GM12878 (cell line): ENCODE measurements around the gene TDRD15. TPM values are rescaled to one million over a fixed set of nuclear protein-coding genes. Genes with fewer than 3 reads are reported as not detected.

Experiments used
- ATAC-seq: fragments of 200-7000 bp; cut with Tn5 transposase; 3 replicates; pipeline ENCODE4 v1.9.1; 2020; ENCODE audit warnings: mild to moderate bottlenecking, moderate library complexity
- BruUV-seq: library from RNA; stranded (reverse); fragments of 400-500 nt; replicated peaks from 2 replicates; lab custom pipeline; 2021; lab: Mats Ljungman, UMichigan
- CTCF ChIA-PET: fragments of 300-600 bp; sonication (Branson Sonifier 250); formaldehyde crosslinking; extraction: SDS; loops from one replicate; lab custom pipeline; 2021; ENCODE audit warnings: inconsistent platforms; lab: Yijun Ruan, JAX
- POLR2A ChIA-PET: fragments of 350-600 bp; formaldehyde crosslinking; extraction: SDS; loops from one replicate; lab custom pipeline; 2021; ENCODE audit warnings: inconsistent platforms; lab: Charles Lee
- RAD21 ChIA-PET: fragments of 300-600 bp; sonication (Branson Sonifier 250); formaldehyde crosslinking; loops from one replicate; lab custom pipeline; 2023; ENCODE audit warnings: antibody characterized with exemption; ENCODE audit not compliant: unreplicated experiment; lab: Charles Lee
- SMC1A ChIA-PET: fragments of 300-600 bp; sonication (Branson Sonifier 250); formaldehyde crosslinking; loops from one replicate; lab custom pipeline; 2023; ENCODE audit not compliant: unreplicated experiment, uncharacterized antibody; lab: Charles Lee
- DNase-seq: peaks from one replicate; pipeline ENCODE4 v3.0.0-alpha.2; 2011; ENCODE audit warnings: low read depth, low spot score
- FAIRE-seq: peaks from 3 replicates; lab custom pipeline; 2011; peaks lifted over from hg19 to GRCh38; lab: Jason Lieb, UNC
- H2AFZ ChIP-seq: 2 replicates; pipeline ENCODE4 v1.6.0; 2011; ENCODE audit warnings: low read depth, low read length, control low read depth; ENCODE audit not compliant: control insufficient read depth
- H3K27ac ChIP-seq: 2 replicates; pipeline ENCODE4 v1.5.1; 2011; ENCODE audit warnings: control low read depth; ENCODE audit not compliant: control insufficient read depth, insufficient read depth
- H3K27me3 ChIP-seq, 2 experiments: replicated peaks in 1 of 2; 2 replicates each; pipeline versions ENCODE4 v1.6.0 to v1.6.1; 2011; ENCODE audit warnings: low read length in 1 of 2; ENCODE audit not compliant: control insufficient read depth in 2 of 2, insufficient read depth in 2 of 2
- H3K36me3 ChIP-seq, 2 experiments: 2 replicates each; pipeline ENCODE4 v1.5.1; 2011; ENCODE audit warnings: low read length in 1 of 2; ENCODE audit not compliant: control insufficient read depth in 2 of 2, insufficient read depth in 2 of 2
- H3K4me1 ChIP-seq: 2 replicates; pipeline ENCODE4 v1.6.1; 2011; ENCODE audit warnings: mild to moderate bottlenecking, low read length, moderate library complexity, mixed read lengths; ENCODE audit not compliant: control insufficient read depth, insufficient read depth
- H3K4me2 ChIP-seq: 2 replicates; pipeline ENCODE4 v1.6.0; 2011; ENCODE audit warnings: control low read depth; ENCODE audit not compliant: control insufficient read depth, insufficient read depth
- H3K4me3 ChIP-seq: fragments of 200-600 bp; sonication (generic); 2 replicates; pipeline ENCODE4 v1.5.1; 2016
- H3K79me2 ChIP-seq: 2 replicates; pipeline ENCODE4 v1.6.0; 2011; ENCODE audit warnings: low read length; ENCODE audit not compliant: control insufficient read depth, insufficient read depth
- H3K9ac ChIP-seq: 2 replicates; pipeline ENCODE4 v1.8.0; 2011; ENCODE audit warnings: low read length, control low read depth, mixed read lengths; ENCODE audit not compliant: control insufficient read depth, insufficient read depth
- H3K9me3 ChIP-seq: replicated peaks from 3 replicates; pipeline ENCODE4 v1.5.1; 2011; ENCODE audit warnings: mild to moderate bottlenecking, low read length; ENCODE audit not compliant: control insufficient read depth, insufficient read depth
- H4K20me1 ChIP-seq: 2 replicates; pipeline ENCODE4 v1.6.0; 2011; ENCODE audit not compliant: control insufficient read depth, insufficient read depth
- BACH1 ChIP-seq: fragments of 450-650 bp; IDR thresholded peaks from 2 replicates; pipeline ENCODE4 v1.6.1; 2017; ENCODE audit warnings: mild to moderate bottlenecking, borderline replicate concordance
- CBFB ChIP-seq: IDR thresholded peaks from 2 replicates; pipeline ENCODE4 v1.6.1; 2016; ENCODE audit warnings: antibody characterized with exemption, low read depth
- CBX5 ChIP-seq: sonication (generic); IDR thresholded peaks from 2 replicates; pipeline ENCODE4 v1.6.1; 2016; ENCODE audit warnings: low read depth, moderate library complexity, mild to moderate bottlenecking, inconsistent platforms
- CHD2 ChIP-seq: IDR thresholded peaks from 2 replicates; pipeline ENCODE4 v1.6.1; 2011; ENCODE audit warnings: low read depth, low read length, improper control_type of control experiment, borderline replicate concordance
- CHD4 ChIP-seq: fragments of 200-600 bp; sonication (generic); IDR thresholded peaks from 2 replicates; pipeline ENCODE4 v1.6.1; 2016; ENCODE audit warnings: mild to moderate bottlenecking
- IKZF1 ChIP-seq: fragments of 450-650 bp; conservative IDR thresholded peaks from 2 replicates; pipeline ENCODE4 v1.6.1; 2017; ENCODE audit warnings: antibody characterized with exemption, mild to moderate bottlenecking
- KLF5 ChIP-seq: fragments of 450-650 bp; IDR thresholded peaks from 2 replicates; pipeline ENCODE4 v1.6.1; 2014; ENCODE audit warnings: mild to moderate bottlenecking; ENCODE audit not compliant: partially characterized antibody
- MYC ChIP-seq: IDR thresholded peaks from 2 replicates; pipeline ENCODE4 v1.6.1; 2011; ENCODE audit warnings: mild to moderate bottlenecking, low read length, moderate library complexity, inconsistent platforms; ENCODE audit not compliant: insufficient read depth, insufficient replicate concordance, insufficient read length, severe bottlenecking
- NFIC ChIP-seq: IDR thresholded peaks from 2 replicates; pipeline ENCODE4 v1.6.1; 2012; ENCODE audit warnings: low read depth, mild to moderate bottlenecking, inconsistent platforms, low read length, moderate library complexity
- NFXL1 ChIP-seq: fragments of 450-650 bp; IDR thresholded peaks from 2 replicates; pipeline ENCODE4 v1.6.1; 2017; ENCODE audit warnings: antibody characterized with exemption, mild to moderate bottlenecking, borderline replicate concordance
- NFYA ChIP-seq: IDR thresholded peaks from 2 replicates; pipeline ENCODE4 v1.6.1; 2011; ENCODE audit warnings: low read depth, mild to moderate bottlenecking, low read length, improper control_type of control experiment, borderline replicate concordance
- RB1 ChIP-seq: fragments of 450-650 bp; formaldehyde crosslinking; IDR thresholded peaks from 2 replicates; pipeline ENCODE4 v1.6.1; 2017; ENCODE audit warnings: mild to moderate bottlenecking, borderline replicate concordance
- SRF ChIP-seq, 2 experiments: IDR thresholded peaks; 2 replicates each; pipeline ENCODE4 v1.6.1; 2011; ENCODE audit warnings: low read depth in 2 of 2, low read length in 2 of 2, mild to moderate bottlenecking in 1 of 2, moderate library complexity in 1 of 2
- TARDBP ChIP-seq: IDR thresholded peaks from 2 replicates; pipeline ENCODE4 v1.6.1; 2016; ENCODE audit warnings: borderline replicate concordance
- TCF3 ChIP-seq: IDR thresholded peaks from 2 replicates; pipeline ENCODE4 v1.6.1; 2012; ENCODE audit warnings: low read depth, mild to moderate bottlenecking, low read length, borderline replicate concordance; ENCODE audit not compliant: insufficient read depth
- WGBS: methylation state at CpG from one replicate; pipeline ENCODE4 v1.1.6; 2016; ENCODE audit warnings: low lambda C conversion rate; ENCODE audit not compliant: insufficient replicate concordance, insufficient coverage; ENCODE audit errors: missing lambda C conversion rate; 5-methylcytosine and 5-hydroxymethylcytosine counted together
- in situ Hi-C: fragments of 300-500 bp; cut with MboI; formaldehyde crosslinking; loops from 9 replicates; pipeline ENCODE4 v1.14.3; 2018; ENCODE audit warnings: mixed read lengths
- intact Hi-C: fragments of 100-400 bp; cut with micrococcal nuclease; formaldehyde crosslinking; loops from one replicate; pipeline ENCODE4 v1.14.2; 2022; ENCODE audit not compliant: unreplicated experiment
- polyA plus RNA-seq, 11 experiments: library from polyadenylated mRNA; depleted of rRNA in 4 of 11; unstranded in 6 of 11; stranded (reverse) in 5 of 11; fragments of >200 nt; fragmentation: Nextera tagmentation in 4 of 11; fragmentation: Illumina TruSeq in 1 of 11; extraction: Ambion mirVana in 4 of 11; extraction: Trizol in 1 of 11; gene quantifications; 1 replicate in 1 of 11; 2 replicates in 10 of 11; pipeline versions ENCODE4 v1.2.1 to v1.2.3, GENCODE V29; 2011 to 2016; ENCODE audit warnings: inconsistent platforms in 2 of 11, missing spikeins in 2 of 11, low read depth in 1 of 11
- total RNA-seq, 4 experiments: library from RNA; depleted of rRNA in 3 of 4; stranded (reverse); fragments of >200 nt in 3 of 4; fragmentation: Illumina TruSeq in 1 of 4; extraction: Trizol in 1 of 4; gene quantifications; 2 replicates each; pipeline versions ENCODE4 v1.2.1 to v1.2.3, GENCODE V29; 2013 to 2021
- TF ChIP-seq, protein P1 (sequence below): IDR thresholded peaks from 2 replicates; pipeline ENCODE4 v1.6.1; 2012; ENCODE audit warnings: low read length, inconsistent platforms
- TF ChIP-seq, protein P2 (sequence below): fragments of 450-650 bp; IDR thresholded peaks from 2 replicates; pipeline ENCODE4 v1.6.1; 2017; ENCODE audit warnings: borderline replicate concordance
- TF ChIP-seq, protein P3 (sequence below): fragments of 150-350 bp; IDR thresholded peaks from 2 replicates; pipeline ENCODE4 v1.6.1; 2016; ENCODE audit warnings: low read depth, low read length

TDRD15 gene
- total and polyA plus RNA-seq, 10 of the 15 experiments (the other 5 are each of a cell fraction or from before 2014, with no cell fraction given): not detected

DNA sequence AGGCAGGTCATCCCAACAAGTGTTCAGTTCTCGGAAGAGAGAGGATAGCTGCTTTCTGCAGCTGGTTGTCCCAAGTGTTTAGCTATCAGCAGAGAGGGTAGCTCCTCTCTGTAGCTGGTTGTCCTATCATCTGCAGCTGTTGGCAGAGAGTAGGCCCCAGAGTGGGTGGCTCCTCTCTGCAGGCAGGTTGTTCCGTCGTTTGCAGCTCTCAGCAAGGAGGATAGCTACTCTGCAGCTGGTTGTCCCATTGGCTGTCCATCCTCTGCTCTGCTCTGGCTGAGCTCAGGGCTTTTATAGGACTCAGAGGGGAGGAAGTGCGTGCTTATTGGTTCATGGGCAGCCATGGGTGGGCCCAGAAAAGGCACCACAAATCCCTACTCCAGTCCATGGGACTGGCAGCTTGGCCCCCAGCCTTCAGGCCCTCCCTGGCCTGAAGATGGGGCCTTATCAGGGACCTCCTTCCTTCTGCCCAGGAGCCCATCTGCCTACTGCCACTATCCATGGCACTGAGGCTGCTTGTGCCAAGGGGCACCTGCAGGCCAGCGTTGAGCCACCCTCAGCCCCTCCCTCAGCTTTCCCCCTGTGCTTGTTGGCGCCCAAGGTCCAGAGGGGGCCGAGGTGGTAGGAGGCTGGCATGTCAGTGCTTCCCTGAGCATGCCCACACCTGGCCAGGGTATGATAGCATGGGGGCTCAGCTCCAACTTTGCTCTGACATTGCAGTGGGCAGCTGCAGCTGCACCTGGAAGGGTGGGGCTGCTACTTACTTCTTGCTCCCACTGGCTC is 38.3 kb downstream of the TDRD15 start (continued):
- TF ChIP-seq, protein P1, sequence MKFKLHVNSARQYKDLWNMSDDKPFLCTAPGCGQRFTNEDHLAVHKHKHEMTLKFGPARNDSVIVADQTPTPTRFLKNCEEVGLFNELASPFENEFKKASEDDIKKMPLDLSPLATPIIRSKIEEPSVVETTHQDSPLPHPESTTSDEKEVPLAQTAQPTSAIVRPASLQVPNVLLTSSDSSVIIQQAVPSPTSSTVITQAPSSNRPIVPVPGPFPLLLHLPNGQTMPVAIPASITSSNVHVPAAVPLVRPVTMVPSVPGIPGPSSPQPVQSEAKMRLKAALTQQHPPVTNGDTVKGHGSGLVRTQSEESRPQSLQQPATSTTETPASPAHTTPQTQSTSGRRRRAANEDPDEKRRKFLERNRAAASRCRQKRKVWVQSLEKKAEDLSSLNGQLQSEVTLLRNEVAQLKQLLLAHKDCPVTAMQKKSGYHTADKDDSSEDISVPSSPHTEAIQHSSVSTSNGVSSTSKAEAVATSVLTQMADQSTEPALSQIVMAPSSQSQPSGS: no peak
- TF ChIP-seq CBFB: no peak
- TF ChIP-seq IKZF1: no peak
- TF ChIP-seq NFIC: no peak
- no peak for TF ChIP-seq TCF3
- no peak for TF ChIP-seq TARDBP
- TF ChIP-seq CHD4: no peak

DNA sequence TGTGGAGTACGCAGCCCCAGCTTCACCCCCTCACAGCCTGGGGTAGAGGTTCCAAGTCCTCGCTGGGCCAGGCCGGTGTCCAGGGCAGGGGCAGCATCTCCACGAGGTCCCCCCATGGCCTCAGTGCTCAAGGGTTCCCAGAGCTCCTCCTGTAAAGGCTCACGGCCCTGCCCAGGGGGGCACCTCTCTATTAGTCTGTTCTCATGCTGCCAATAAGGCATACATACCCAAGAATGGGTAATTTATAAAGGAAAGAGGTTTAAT is 38.8 kb downstream of the TDRD15 start:
- ATAC-seq (no peak), FAIRE-seq (no peak), DNase-seq (no peak)
- H3K27ac ChIP-seq: no peak overlapping the region
- RAD21 ChIA-PET: no interaction called here
- no peaks in the 10 kb centered on the region for H3K9me3 ChIP-seq
- WGBS: 2% methylated on average over 5 of the region's 5 CpGs
- POLR2A ChIA-PET: no interaction called here
- CTCF ChIA-PET: no interaction called here
- in situ Hi-C loops (no loop called here), intact Hi-C loops (no loop called here)
- no TSS peak for BruUV-seq
- H4K20me1 ChIP-seq: no peaks in the 10 kb centered on the region
- H3K9ac ChIP-seq: no peak overlapping the region
- no peaks in the 10 kb centered on the region for H3K27me3 ChIP-seq
- no peak overlapping the region for H3K4me3 ChIP-seq
- SMC1A ChIA-PET: interaction anchor here (1.4 kb wide), 1 partner anchor 9 kb away, joined by 5 read pairs; no protein-coding TSS in a partner anchor
- no peak overlapping the region for H2AFZ ChIP-seq
- no peaks in the 10 kb centered on the region for H3K4me1 ChIP-seq
- H3K36me3 ChIP-seq: no peaks in the 10 kb centered on the region
- H3K4me2 ChIP-seq: no peak overlapping the region
- no peaks in the 10 kb centered on the region for H3K79me2 ChIP-seq
- TF ChIP-seq, protein P2, sequence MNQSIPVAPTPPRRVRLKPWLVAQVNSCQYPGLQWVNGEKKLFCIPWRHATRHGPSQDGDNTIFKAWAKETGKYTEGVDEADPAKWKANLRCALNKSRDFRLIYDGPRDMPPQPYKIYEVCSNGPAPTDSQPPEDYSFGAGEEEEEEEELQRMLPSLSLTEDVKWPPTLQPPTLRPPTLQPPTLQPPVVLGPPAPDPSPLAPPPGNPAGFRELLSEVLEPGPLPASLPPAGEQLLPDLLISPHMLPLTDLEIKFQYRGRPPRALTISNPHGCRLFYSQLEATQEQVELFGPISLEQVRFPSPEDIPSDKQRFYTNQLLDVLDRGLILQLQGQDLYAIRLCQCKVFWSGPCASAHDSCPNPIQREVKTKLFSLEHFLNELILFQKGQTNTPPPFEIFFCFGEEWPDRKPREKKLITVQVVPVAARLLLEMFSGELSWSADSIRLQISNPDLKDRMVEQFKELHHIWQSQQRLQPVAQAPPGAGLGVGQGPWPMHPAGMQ: no peak
- TF ChIP-seq KLF5 (no peak), BACH1 (no peak), NFYA (no peak), MYC (no peak), RB1 (no peak), NFXL1 (no peak), SRF (IDR thresholded peaks at IDR 0.05; ENCODE audit: low read depth in 2 of 2, low read length in 2 of 2) (no peak), CHD2 (no peak), CBX5 (no peak)
- TF ChIP-seq, protein P3, sequence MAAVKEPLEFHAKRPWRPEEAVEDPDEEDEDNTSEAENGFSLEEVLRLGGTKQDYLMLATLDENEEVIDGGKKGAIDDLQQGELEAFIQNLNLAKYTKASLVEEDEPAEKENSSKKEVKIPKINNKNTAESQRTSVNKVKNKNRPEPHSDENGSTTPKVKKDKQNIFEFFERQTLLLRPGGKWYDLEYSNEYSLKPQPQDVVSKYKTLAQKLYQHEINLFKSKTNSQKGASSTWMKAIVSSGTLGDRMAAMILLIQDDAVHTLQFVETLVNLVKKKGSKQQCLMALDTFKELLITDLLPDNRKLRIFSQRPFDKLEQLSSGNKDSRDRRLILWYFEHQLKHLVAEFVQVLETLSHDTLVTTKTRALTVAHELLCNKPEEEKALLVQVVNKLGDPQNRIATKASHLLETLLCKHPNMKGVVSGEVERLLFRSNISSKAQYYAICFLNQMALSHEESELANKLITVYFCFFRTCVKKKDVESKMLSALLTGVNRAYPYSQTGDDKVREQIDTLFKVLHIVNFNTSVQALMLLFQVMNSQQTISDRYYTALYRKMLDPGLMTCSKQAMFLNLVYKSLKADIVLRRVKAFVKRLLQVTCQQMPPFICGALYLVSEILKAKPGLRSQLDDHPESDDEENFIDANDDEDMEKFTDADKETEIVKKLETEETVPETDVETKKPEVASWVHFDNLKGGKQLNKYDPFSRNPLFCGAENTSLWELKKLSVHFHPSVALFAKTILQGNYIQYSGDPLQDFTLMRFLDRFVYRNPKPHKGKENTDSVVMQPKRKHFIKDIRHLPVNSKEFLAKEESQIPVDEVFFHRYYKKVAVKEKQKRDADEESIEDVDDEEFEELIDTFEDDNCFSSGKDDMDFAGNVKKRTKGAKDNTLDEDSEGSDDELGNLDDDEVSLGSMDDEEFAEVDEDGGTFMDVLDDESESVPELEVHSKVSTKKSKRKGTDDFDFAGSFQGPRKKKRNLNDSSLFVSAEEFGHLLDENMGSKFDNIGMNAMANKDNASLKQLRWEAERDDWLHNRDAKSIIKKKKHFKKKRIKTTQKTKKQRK: no peak
